ENCODE measurements around the gene PACRG. TPM values are rescaled to one million over a fixed set of nuclear protein-coding genes. Genes with fewer than 3 reads are reported as not detected.

Gene PACRG
- total and polyA plus RNA-seq, 2 of the 4 experiments (the other 2 are of a cell fraction), result not detected

DNA sequence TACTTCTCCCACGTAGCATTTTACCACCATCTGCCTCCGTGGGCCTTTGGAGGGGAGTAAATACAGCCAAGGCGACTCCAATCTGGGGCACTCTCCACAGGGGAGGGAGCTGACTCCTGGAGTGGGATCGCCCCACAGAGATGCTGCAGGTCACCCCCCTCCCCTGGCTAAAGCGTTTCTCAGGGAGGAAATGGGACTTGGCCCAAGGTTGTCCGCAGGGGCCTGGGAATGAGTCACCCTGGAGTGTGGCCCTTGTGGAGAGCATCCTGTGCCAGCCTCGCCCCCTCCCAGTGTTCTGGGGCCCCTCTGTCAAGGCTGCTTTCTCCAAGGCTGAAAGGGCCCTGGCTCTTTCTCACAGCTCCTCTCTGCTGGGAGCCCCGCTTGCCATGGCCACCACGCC, 602.2 kb downstream of the PACRG start:
- Histone ChIP-seq H3K4me1 (ENCODE audit: control insufficient read depth, insufficient read depth, low read length) (no peaks in the 10 kb centered on the region), H3K56ac (ENCODE audit: extremely low read depth, insufficient read depth, low read length) (no peak overlapping the region), H3K27me3 (ENCODE audit: control insufficient read depth, insufficient read depth, low read length) (no peaks in the 10 kb centered on the region), H4K8ac (ENCODE audit: low read depth in 2 of 2, low read length in 2 of 2) (no peak overlapping the region), H4K5ac (ENCODE audit: low read depth, low read length) (no peak overlapping the region), H3K27ac (ENCODE audit: insufficient read depth, low read length) (no peak overlapping the region), H3K9ac (ENCODE audit: low read depth, low read length) (no peak overlapping the region), H3K4me3 (ENCODE audit: insufficient read depth, low read depth, low read length) (no peak overlapping the region), H4K20me1 (ENCODE audit: insufficient read depth, low read length) (no peaks in the 10 kb centered on the region), H4K91ac (ENCODE audit: insufficient read depth, low read depth, low read length) (no peak overlapping the region), H3K9me1 (ENCODE audit: insufficient read depth, low read length) (no peaks in the 10 kb centered on the region), H2AK5ac (ENCODE audit: low read depth, low read length) (no peak overlapping the region), H2BK5ac (ENCODE audit: low read depth, low read length, poor library complexity, severe bottlenecking) (no peak overlapping the region), H3K14ac (replicated peaks; ENCODE audit: low read depth, low read length) (no peak overlapping the region), H2AFZ (replicated peaks; ENCODE audit: low read length, poor library complexity) (no peak overlapping the region), H3K9me3 (ENCODE audit: control insufficient read depth, insufficient read depth, low read length) (no peaks in the 10 kb centered on the region), H2AK9ac (replicated peaks; ENCODE audit: low read depth, low read length, poor library complexity) (no peak overlapping the region), H3K4ac (ENCODE audit: low read depth, low read length) (no peak overlapping the region), H2BK120ac (ENCODE audit: low read depth, low read length) (no peak overlapping the region), H3K18ac (ENCODE audit: low read depth, low read length) (no peak overlapping the region), H3K36me3 (ENCODE audit: control insufficient read depth, insufficient read depth, low read length) (no peaks in the 10 kb centered on the region), H3K79me1 (ENCODE audit: low read depth in 1 of 2, low read length in 2 of 2) (no peaks in the 10 kb centered on the region), H3K4me2 (ENCODE audit: low read depth, low read length) (no peak overlapping the region), H3K23ac (ENCODE audit: low read depth, low read length) (no peak overlapping the region), H2BK15ac (ENCODE audit: low read depth, low read length) (no peak overlapping the region), H2BK20ac (ENCODE audit: low read depth, low read length) (no peak overlapping the region)
- no peak for ATAC-seq (ENCODE audit: low read depth)
- in situ Hi-C loops (cut with MboI; ENCODE audit: low sequenced_read_pairs) (no loop called here), intact Hi-C loops (cut with micrococcal nuclease) (no loop called here), dilution Hi-C loops (cut with HindIII; ENCODE audit: low sequenced_read_pairs, unreplicated experiment) (no loop called here)
- no TSS peak for BruUV-seq (replicated peaks)
- ChIA-PET CTCF (no interaction called here), POLR2A (ENCODE audit: unreplicated experiment) (no interaction called here)
- no peak for TF ChIP-seq FOS (IDR thresholded peaks at IDR 0.05; ENCODE audit: low read depth, low read length)
- DNase-seq, result no peak
- 49% methylated on average over 2 of the region's 9 CpGs; no CpG with 5 or more reads in 1 of the 2 experiments for WGBS, 2 experiments (ENCODE audit: extremely low coverage in 2 of 2, insufficient read length in 1 of 2)
